ENCODE measurements around the gene CTNNA3.

CTNNA3 gene

GRCh38 chr10:67327626-67328535 lies 368.1 kb downstream of the CTNNA3 start:
- no peak for DNase-seq (ENCODE audit: low read depth)

GRCh38 chr10:67319976-67320375 lies 376.0 kb downstream of the CTNNA3 start:
- DNase-seq (ENCODE audit: low read depth): no peak

DNA sequence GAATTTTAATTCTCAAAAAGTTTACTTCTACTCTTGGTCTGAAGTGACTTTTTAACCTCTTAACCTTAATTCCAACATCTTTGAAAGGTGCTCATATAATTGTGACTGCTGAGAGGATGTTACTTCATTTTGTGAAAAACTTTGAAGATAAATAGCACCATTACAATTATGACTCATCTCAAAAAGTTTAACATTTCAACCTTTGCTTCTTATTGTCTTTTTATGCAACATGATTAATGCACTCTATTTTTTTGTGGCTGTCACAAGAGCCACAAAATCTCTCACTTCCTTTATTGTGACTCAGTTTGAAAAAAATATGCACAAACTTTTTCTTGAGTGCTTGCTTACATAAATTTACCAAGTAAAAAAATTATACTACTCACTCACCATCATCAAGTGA lies 387.1 kb downstream of the CTNNA3 start:
- DNase-seq (ENCODE audit: low read depth): no peak

DNA sequence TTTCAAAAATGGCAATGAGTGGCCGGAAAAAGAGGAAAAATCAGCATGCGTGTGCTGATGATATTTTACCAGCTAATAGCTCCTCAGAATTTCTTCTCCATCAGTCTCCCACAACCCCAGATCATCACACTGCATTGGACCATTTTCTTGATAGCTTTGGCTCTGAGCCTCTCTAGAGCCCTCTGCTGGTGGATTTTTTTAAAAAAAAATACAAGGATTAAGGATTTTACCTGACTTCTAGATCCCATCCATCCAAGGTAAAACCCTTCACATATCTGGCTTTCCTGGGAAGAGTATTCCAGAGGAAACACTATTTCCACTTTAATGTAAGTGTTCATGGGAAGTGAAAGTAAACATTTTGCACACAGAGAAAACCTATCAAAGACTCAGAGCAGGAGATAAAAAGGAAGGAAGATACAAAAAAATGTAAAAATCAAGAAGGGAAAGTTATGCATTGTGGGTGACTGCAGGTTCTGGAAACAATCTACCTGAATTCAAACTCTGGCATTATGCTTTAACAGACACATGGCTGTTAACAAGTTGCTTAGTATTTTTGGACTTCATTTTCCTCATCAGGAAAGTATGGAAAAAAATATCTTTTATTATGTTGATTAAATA lies 389.3 kb downstream of the CTNNA3 start:
- no peak for DNase-seq (ENCODE audit: low read depth)

DNA sequence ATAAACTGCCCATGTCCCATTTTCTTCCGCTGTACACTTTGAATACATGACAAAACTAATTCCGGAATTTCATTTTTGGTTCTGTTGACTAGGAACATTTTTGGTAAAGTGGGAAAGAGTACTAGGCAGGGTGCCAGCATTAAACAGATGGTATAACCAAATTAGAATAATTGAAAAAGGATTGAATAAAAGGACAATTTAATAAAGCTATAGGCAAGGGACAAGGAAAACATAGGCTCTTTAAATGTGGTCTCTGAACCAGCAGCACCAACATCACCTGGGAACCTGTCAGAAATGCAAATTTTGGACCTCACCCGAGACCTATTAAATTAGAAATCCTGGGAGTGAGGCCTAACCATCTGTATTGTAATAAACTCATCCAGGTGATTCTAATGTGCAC lies 393.3 kb downstream of the CTNNA3 start:
- DNase-seq (ENCODE audit: low read depth): no peak

DNA sequence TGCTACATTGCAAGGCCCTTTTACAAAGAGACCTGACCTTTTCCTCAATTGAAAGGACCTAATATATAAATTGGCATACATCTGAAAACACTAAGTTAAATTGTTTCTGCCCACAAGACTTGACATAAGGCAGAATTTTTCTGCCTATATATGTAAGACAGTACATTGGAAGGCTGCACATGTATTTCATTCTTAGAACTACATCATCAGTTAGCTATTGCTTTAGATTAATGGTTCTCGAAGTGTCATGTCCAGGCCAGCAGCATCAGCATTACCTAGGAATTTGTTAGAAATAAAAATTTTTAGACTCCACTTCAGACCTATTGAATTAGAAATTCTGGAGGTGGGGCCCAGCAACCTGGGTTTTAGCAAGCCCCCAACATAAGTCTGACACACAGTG lies 396.2 kb downstream of the CTNNA3 start:
- DNase-seq (ENCODE audit: low read depth): no peak

DNA sequence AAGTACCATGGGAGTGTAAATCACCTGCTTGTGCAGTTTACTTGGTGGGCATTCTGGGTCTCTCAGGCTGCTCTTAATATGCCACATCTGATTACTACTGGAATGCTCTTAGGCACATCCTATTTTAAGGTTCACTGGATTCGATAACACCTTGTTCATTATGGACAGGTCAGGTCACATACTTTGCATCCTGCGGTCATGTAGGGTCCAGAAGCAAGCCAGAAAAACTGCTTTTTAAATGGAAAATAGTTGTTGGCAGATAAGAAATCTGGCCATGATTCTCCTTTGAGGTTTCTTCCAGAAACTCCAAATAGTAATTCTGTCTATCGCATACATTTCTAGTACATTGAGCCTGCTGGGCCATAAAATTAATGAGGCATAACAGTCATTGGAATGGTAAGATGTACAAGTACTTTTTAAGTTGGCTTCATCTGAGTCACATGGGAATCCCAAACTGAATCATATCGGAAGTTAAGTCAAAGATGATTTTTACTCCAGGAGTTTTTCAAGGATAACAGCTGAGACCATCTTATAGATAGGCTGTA lies 398.3 kb downstream of the CTNNA3 start:
- DNase-seq (ENCODE audit: low read depth): no peak

DNA sequence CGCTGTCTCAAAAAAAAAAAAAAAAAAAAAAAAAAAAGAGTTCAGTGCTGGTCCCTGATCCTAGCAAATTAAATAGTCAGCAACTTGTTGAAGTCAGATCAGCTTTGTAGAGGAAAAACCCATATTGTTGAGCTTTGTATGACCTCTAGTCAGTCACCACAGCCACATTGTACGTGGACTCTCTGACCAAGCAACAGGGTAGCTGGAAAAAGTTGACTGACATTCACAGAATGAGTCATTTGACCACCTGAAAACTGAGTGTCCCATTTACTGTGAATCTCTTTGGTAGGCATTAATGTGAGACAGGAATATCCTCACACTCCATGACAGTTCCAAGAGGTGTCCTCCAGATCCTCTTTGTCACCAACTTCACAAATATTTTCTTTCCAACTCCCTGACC lies 399.1 kb downstream of the CTNNA3 start:
- DNase-seq (ENCODE audit: low read depth): no peak

- DNase-seq (ENCODE audit: low read depth): no peak
Observed at GRCh38 chr10:67288688-67289410, 407.1 kb downstream of the CTNNA3 start.

DNA sequence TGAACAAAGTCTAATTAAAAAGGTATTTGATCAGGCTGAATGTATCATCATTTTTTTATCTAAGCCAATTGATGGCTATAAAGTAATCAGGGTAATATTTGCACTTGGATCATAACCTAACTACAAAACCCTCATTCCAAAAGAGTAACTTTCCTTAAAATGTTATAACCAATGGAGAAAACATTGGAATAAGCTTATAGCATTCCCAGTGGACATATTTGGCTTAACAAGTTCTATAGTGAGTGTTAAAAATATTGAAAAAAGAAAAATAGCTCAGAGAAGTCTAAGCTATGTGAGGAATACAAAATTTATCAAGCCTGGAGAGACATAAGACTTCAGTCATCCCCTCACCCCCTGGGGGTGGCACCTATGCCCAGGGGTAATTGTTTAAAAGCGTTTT lies 411.4 kb downstream of the CTNNA3 start:
- no peak for DNase-seq (ENCODE audit: low read depth)

DNA sequence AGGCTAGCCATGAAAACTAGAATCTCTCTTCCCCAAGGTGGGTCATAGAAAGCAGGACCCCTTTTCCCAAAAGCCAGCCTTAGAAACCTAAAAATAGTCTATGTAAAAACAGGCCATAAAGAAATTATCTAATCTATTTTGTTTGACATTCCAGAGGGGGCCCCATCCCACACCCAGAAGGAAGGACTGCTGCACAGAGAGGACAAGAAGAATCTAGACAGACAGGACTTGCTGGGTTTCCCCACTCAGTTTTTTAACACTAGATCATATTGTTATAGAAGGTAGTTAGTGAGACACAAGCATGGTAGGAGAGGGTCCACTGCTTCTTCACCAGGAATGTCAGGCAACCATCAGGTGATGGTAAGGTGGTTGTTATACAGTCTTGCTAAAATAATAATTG lies 413.1 kb downstream of the CTNNA3 start:
- no peak for DNase-seq (ENCODE audit: low read depth)

DNA sequence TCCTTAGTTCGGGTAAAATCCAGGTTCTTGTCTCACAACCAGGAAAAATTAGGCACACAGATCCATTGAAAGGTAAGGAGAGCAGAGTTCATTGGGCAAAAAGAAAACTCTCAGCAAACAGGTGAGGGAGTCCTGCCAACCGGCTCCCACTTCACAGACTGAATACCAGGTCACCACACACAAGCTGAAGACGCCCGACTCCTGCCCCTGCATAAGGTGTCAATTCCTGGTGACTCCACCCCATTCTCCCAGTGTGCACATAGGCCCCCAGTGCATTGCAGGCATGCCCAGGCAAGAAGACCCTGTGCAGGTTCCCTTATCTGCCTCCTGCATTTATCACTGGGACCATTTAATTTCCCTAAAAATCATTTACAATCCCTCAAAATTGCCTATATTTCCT lies 415.6 kb downstream of the CTNNA3 start:
- no peak for DNase-seq (ENCODE audit: low read depth)

GRCh38 chr10:67277402-67277801 lies 418.6 kb downstream of the CTNNA3 start:
- no peak for DNase-seq (ENCODE audit: low read depth)

- no peak for DNase-seq (ENCODE audit: low read depth)
Observed at GRCh38 chr10:67269828-67270227, 426.2 kb downstream of the CTNNA3 start.

DNA sequence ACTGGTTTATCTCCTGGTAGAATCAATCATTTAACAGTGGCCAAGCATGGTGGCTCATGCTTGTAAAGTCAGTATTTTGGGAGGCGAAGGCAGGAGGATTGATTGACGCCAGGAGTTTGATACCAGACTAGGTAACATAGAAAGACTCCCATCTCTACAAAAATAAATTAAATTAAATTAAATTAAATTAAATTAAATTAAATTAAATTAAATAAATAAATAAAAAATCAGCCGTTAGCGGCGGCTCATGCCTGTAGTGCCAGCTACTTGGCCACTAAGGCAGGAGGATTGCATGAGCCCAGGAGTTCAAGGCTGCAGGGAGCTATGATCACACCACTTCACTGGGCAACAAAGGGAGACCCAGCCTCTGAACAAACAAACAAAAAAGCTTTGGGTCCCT lies 427.8 kb downstream of the CTNNA3 start:
- DNase-seq (ENCODE audit: low read depth): no peak

GRCh38 chr10:67262675-67263074 lies 433.3 kb downstream of the CTNNA3 start:
- DNase-seq (ENCODE audit: low read depth): no peak

GRCh38 chr10:67261300-67261797 lies 434.6 kb downstream of the CTNNA3 start:
- DNase-seq (ENCODE audit: low read depth): no peak

- DNase-seq (ENCODE audit: low read depth): no peak
Observed at GRCh38 chr10:67259319-67259929, 436.6 kb downstream of the CTNNA3 start.

DNA sequence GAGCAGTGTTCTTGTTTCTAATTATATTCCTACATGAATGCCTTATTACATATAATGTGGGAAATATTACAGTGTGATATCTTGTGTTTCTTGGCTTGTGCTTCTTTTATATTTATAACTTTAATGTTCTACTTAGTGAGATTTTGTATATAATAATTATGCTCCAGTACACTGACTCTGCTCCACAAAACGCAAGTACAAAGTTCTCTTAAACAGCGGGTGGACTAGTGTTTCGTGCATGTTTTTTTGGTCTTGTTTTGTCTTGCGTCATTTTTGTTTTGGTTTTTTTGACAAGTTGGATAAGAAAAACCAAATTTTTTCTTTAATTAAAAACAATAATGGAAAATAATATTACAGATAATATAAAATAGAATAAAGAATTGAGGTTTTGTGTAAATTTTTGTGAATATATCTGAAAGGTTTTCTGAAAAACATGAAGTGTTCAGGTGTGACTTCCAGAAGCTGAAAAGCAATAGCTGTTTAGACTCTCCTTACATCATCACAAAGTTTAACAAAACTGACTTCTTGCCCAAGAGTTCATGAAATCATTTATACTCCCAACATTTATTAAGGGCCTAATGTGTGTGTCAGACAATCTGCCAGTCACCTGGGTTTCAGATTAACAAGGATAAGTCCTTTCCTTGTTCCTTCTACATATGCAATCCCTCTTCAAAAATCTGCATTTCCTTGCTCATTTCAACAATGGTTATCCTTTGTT lies 438.4 kb downstream of the CTNNA3 start:
- DNase-seq (ENCODE audit: low read depth): no peak

- no peak for DNase-seq (ENCODE audit: low read depth)
Observed at GRCh38 chr10:67257018-67257417, 439.0 kb downstream of the CTNNA3 start.

DNA sequence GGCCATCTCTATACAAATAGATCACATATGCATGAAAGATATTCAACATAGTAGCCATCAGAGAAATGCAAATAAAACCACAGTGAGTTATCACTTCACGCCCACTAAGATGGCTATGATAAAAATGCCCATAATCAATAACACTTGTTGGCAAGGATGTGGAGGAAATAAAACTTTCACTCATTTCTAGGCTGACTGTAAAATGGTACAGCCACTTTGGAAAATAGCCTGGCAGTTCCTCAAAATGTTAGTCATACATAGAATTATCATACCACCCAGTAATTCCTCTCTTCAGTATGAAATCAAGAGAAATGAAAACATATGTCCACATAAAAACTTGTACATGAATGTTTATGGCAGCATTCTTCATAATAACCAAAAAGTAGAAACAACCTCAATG lies 445.3 kb downstream of the CTNNA3 start:
- no peak for DNase-seq (ENCODE audit: low read depth)
